Fibroblast of mammary gland (primary cell): Measurements from ENCODE around the gene ARID4B.

Experiments
- DNase-seq: peaks from one replicate; pipeline ENCODE4 v3.0.0-alpha.2; 2010; ENCODE audit warnings: low read depth
- H3K4me3 ChIP-seq: 2 replicates; pipeline ENCODE4 v1.5.1; 2011; ENCODE audit warnings: low read depth, mild to moderate bottlenecking, low read length, moderate library complexity; ENCODE audit not compliant: control insufficient read depth
- TF ChIP-seq, protein P1 (sequence below): conservative IDR thresholded peaks from 2 replicates; pipeline ENCODE4 v1.5.1; 2011; ENCODE audit warnings: low read depth, low read length, inconsistent platforms; ENCODE audit not compliant: control insufficient read depth, insufficient read depth

The ARID4B gene

DNA sequence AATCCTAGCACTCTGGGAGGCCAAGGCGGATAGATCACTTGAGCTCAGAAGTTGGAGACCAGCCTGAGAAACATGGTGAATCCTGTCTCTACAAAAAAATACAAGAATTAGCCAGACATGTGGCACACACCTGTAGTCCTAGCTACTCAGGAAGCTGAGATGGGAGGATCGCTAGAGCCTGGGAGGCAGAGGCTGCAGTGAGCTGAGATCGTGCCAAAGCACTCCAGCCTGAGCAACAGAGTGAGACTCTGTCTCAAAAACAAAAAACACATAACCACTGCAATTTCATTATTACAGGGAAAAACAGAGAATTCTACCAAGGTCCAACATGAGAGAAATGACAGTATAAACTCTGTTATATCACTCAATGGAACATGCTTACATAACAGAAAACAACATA lies 194.9 kb downstream of the ARID4B start:
- no peak overlapping the region for H3K4me3 ChIP-seq
- TF ChIP-seq, protein P1, sequence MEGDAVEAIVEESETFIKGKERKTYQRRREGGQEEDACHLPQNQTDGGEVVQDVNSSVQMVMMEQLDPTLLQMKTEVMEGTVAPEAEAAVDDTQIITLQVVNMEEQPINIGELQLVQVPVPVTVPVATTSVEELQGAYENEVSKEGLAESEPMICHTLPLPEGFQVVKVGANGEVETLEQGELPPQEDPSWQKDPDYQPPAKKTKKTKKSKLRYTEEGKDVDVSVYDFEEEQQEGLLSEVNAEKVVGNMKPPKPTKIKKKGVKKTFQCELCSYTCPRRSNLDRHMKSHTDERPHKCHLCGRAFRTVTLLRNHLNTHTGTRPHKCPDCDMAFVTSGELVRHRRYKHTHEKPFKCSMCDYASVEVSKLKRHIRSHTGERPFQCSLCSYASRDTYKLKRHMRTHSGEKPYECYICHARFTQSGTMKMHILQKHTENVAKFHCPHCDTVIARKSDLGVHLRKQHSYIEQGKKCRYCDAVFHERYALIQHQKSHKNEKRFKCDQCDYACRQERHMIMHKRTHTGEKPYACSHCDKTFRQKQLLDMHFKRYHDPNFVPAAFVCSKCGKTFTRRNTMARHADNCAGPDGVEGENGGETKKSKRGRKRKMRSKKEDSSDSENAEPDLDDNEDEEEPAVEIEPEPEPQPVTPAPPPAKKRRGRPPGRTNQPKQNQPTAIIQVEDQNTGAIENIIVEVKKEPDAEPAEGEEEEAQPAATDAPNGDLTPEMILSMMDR: no peak
- no peak for DNase-seq

GRCh38 chr1:235131961-235132360 lies 196.0 kb downstream of the ARID4B start:
- TF ChIP-seq, protein P1: no peak
- peak; percentile 25 for DNase-seq
- H3K4me3 ChIP-seq: no peak overlapping the region

DNA sequence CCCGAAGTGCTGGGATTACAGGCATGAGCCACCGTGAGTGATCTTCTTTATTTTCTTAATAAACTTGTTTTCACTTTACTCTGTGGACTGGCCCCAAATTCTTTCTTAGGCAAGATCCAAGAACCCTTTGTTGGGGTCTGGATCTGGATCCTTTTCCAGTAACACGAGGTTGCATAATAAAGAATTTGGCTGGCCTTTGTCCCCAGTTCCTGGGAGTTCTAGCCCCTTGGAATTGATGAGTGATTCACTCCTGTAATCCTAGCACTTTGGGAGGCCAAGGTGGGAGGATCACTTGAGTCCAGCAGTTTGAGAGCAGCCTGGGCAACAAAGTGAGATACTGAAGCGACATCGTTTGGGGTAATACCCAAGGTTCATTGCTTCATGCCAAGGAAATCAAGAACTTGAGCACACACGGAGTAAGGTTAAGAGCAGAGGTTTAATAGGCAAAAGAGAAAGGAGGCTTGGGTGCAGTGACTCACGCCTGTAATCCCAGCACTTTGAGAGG lies 197.2 kb downstream of the ARID4B start:
- no peak for DNase-seq
- TF ChIP-seq, protein P1: no peak
- no peak overlapping the region for H3K4me3 ChIP-seq

DNA sequence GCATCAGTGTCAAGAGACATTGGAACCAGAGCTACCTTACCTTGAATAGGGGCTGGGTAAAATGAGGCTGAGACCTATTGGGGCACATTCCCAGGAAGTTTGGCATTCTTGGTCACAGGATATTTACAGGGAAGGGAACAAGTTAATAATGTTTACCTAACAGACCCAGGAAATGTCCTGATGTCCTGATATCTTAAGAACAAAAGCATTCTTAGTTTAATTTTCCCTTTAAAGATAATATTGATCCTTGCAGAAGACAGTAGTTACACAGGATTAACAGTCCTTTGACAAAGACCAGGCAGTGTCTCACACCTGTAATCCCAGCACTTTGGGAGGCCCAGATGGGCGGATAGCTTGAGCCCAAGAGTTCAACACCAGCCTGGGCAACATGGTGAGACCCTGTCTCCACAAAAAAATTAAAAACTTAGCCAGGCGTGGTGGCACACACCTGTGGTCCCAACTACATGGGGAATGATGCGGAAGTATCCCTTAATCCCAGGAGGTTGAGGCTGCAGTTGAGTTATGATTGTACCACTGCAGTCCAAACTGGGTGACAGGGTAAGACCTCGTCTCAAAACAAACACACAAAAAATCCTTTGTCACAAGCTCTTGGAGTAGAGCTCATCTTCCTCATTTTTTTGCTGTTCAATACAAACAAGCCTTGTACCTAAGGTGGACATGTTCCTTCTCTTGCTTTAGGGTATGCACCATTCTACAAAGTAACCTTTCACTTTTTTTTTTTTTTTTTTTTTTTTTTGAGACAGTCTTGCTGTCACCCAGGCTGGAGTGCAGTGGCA lies 198.0 kb downstream of the ARID4B start:
- no peak overlapping the region for H3K4me3 ChIP-seq
- no peak for DNase-seq
- TF ChIP-seq, protein P1: no peak

DNA sequence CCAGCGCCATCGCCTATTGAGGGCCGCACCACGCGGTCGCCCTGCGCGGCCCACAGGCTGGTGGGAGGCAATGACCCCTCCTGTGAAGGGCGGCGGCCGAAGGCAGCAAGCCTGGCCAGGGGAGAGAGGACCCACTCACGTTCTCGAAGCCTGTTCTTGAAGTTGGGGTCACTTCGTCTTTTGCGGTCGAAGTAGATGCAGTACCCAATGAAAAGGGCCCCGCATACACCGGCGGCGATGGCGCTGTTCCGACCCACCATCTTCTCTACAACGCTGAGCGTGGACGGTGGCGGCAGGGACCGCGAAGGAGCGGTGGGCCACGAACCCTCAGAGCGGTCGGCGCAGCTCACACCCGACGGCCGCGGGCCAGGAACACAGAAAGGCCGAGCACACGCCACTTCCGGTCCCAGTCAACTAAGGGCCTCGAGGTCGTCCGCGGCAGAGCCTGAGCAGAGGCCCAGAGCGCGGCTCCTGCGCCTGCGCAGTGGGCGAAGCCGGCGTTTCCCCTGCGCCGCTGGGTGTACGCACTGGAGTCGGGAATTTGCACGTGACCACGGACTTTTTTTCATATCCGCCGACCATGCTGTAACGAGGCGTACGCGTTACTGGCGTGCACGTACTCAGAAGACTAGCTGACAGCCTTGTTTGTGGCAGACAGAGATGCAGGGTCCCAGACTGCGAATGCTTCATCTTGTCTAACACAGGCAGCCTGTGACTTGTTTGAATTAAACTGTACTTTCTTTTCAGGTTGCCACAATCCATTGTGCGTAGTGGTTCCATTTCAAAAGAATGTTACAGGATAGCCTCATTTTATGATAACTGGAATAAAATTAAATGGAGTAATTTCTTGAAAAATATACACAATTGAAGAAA lies 199.3 kb downstream of the ARID4B start, which contains the start of gene TOMM20:
TOMM20 (minus strand) TSS at position 382 of the 873 bp plus-strand sequence; CDS start at position 260, 122 bp downstream.
- TF ChIP-seq, protein P1: no peak
- peak; percentile 98 for DNase-seq

DNA sequence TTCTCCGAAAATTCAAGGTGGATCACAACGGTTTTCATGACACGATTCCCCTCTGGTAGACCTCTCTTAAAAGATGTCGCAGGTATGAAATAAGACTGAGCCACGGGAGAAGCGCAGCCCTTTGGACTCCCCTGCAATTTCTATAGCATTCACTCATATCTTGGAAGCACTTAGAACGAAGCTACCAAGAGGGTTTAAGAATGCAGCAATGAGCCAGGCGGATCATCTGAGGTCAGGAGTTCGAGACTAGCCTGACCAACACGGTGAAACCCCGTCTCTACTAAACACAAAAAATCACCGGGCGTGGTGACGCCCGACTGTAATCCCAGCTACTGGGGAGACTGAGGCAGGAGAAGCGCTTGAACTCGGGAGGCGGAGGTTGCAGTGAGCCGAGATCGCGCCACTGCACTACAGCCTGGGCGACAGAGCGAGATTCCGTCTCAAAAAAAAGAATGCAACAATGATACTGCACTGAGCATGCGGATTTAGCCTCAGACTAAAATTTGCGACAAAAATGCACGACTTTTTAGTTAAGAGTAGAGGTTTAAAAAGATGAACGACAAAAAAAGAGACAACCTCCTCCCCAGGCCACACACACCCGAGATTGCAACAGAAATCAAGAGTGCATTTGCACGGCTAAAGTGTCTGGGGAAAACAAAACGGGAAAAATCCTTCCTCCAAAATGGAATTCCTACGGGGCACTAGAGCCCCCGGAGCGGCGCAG lies 200.1 kb downstream of the ARID4B start:
- TF ChIP-seq, protein P1: no peak
- H3K4me3 ChIP-seq: peak overlapping the region; percentile 98
- no peak for DNase-seq

More for the DNA sequence above, 199.3 kb downstream of the ARID4B start, which contains the start of gene TOMM20:
- H3K4me3 ChIP-seq: peak within 1 kb of the TSS; percentile 98
